ENCODE results near the gene TMEM52.

The TMEM52 gene

GRCh38 chr1:1906185-1907097, 12.6 kb downstream of the TMEM52 start:
- no peak for TF ChIP-seq ZNF274 (IDR thresholded peaks at IDR 0.05; ENCODE audit: low read depth, low read length)
- no peak overlapping the region for H3K4me3 ChIP-seq (ENCODE audit: low read length)

GRCh38 chr1:1903224-1903623, 15.9 kb downstream of the TMEM52 start:
- no peak overlapping the region for H3K4me3 ChIP-seq (ENCODE audit: low read length)
- TF ChIP-seq ZNF274 (IDR thresholded peaks at IDR 0.05; ENCODE audit: low read depth, low read length), result no peak

GRCh38 chr1:1901641-1902294, 17.3 kb downstream of the TMEM52 start:
- no peak overlapping the region for H3K4me3 ChIP-seq (ENCODE audit: low read length)
- no peak for TF ChIP-seq ZNF274 (IDR thresholded peaks at IDR 0.05; ENCODE audit: low read depth, low read length)

GRCh38 chr1:1900883-1901640, 18.0 kb downstream of the TMEM52 start:
- no peak for TF ChIP-seq ZNF274 (IDR thresholded peaks at IDR 0.05; ENCODE audit: low read depth, low read length)
- no peak overlapping the region for H3K4me3 ChIP-seq (ENCODE audit: low read length)

GRCh38 chr1:1899967-1900327, 19.1 kb downstream of the TMEM52 start:
- H3K4me3 ChIP-seq (ENCODE audit: low read length), result no peak overlapping the region
- no peak for TF ChIP-seq ZNF274 (IDR thresholded peaks at IDR 0.05; ENCODE audit: low read depth, low read length)

GRCh38 chr1:1899266-1899966, 19.7 kb downstream of the TMEM52 start:
- no peak for TF ChIP-seq ZNF274 (IDR thresholded peaks at IDR 0.05; ENCODE audit: low read depth, low read length)
- H3K4me3 ChIP-seq (ENCODE audit: low read length), result no peak overlapping the region

- no peak for TF ChIP-seq ZNF274 (IDR thresholded peaks at IDR 0.05; ENCODE audit: low read depth, low read length)
Observed at GRCh38 chr1:1898246-1898933, 20.7 kb downstream of the TMEM52 start.

GRCh38 chr1:1895456-1896336, 23.4 kb downstream of the TMEM52 start:
- TF ChIP-seq ZNF274 (IDR thresholded peaks at IDR 0.05; ENCODE audit: low read depth, low read length), result no peak
- no peak overlapping the region for H3K4me3 ChIP-seq (ENCODE audit: low read length)

More at GRCh38 chr1:1898246-1898933, 20.7 kb downstream of the TMEM52 start:
- H3K4me3 ChIP-seq (ENCODE audit: low read length), result no peak overlapping the region

GRCh38 chr1:1895060-1895418, 24.0 kb downstream of the TMEM52 start:
- no peak for TF ChIP-seq ZNF274 (IDR thresholded peaks at IDR 0.05; ENCODE audit: low read depth, low read length)
- H3K4me3 ChIP-seq (ENCODE audit: low read length), result no peak overlapping the region

- H3K4me3 ChIP-seq (ENCODE audit: low read length), result no peak overlapping the region
Observed at GRCh38 chr1:1894354-1895059, 24.6 kb downstream of the TMEM52 start.

GRCh38 chr1:1893997-1894353, 25.1 kb downstream of the TMEM52 start:
- H3K4me3 ChIP-seq (ENCODE audit: low read length), result no peak overlapping the region
- TF ChIP-seq ZNF274 (IDR thresholded peaks at IDR 0.05; ENCODE audit: low read depth, low read length), result no peak

More at GRCh38 chr1:1894354-1895059, 24.6 kb downstream of the TMEM52 start:
- TF ChIP-seq ZNF274 (IDR thresholded peaks at IDR 0.05; ENCODE audit: low read depth, low read length), result no peak
